ENCODE measurements around the gene PIK3C2B.
A peak's percentile ranks its signal among the peaks of the same experiment; 100 is the strongest.
"Not testable (repeated sequence)": the region's sequence is repeated elsewhere in the genome, so short reads cannot be mapped to it uniquely, and the experiment has no call there.

PIK3C2B gene, protein sequence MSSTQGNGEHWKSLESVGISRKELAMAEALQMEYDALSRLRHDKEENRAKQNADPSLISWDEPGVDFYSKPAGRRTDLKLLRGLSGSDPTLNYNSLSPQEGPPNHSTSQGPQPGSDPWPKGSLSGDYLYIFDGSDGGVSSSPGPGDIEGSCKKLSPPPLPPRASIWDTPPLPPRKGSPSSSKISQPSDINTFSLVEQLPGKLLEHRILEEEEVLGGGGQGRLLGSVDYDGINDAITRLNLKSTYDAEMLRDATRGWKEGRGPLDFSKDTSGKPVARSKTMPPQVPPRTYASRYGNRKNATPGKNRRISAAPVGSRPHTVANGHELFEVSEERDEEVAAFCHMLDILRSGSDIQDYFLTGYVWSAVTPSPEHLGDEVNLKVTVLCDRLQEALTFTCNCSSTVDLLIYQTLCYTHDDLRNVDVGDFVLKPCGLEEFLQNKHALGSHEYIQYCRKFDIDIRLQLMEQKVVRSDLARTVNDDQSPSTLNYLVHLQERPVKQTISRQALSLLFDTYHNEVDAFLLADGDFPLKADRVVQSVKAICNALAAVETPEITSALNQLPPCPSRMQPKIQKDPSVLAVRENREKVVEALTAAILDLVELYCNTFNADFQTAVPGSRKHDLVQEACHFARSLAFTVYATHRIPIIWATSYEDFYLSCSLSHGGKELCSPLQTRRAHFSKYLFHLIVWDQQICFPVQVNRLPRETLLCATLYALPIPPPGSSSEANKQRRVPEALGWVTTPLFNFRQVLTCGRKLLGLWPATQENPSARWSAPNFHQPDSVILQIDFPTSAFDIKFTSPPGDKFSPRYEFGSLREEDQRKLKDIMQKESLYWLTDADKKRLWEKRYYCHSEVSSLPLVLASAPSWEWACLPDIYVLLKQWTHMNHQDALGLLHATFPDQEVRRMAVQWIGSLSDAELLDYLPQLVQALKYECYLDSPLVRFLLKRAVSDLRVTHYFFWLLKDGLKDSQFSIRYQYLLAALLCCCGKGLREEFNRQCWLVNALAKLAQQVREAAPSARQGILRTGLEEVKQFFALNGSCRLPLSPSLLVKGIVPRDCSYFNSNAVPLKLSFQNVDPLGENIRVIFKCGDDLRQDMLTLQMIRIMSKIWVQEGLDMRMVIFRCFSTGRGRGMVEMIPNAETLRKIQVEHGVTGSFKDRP (N-terminal part only)

DNA sequence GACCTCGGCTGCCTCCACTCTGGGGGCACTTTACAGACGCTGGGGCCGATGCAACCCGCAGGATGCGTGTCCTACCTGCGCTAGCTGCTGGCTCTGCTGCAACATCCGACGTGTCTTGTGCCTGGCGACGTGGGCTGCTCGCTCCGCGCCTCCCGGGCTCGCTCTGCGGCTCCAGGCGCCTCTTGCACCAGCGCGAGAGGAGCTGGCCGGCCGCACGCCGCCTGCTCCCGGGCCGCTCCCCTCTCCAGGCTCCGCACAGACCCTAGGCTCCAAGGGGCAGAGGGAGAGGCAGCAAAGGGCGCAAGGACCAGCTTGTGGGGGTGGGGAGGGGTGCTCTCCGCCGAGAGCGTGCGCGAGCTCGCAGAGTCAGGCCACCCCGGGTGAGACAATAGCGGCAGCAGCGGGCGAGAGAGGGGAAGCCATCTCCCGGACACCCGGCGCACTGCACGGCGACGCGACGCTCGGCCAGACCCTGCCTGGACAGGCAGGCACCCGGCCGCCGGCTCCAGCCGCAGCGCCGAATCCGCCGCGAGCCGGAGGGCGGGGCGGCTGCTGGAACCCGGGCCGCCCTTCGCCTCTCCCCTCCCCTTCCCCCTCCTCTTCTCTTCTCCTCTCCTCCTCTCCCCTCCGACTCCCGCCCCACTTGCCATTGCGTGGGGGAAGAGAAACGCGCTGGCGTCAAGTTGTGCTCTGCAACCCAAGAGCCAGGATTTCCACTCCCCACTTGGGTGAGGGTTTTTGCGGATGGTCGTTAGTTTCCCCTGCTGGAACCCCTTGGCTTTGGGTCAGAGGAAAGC, at the start of gene PIK3C2B:
Gene PIK3C2B (minus strand): TSS at position 525 of the 797 bp plus-strand sequence. CDS start 25,003 bp downstream, outside the sequence.
- peak; percentile 94 for DNase-seq (ENCODE audit: low spot score)

DNA sequence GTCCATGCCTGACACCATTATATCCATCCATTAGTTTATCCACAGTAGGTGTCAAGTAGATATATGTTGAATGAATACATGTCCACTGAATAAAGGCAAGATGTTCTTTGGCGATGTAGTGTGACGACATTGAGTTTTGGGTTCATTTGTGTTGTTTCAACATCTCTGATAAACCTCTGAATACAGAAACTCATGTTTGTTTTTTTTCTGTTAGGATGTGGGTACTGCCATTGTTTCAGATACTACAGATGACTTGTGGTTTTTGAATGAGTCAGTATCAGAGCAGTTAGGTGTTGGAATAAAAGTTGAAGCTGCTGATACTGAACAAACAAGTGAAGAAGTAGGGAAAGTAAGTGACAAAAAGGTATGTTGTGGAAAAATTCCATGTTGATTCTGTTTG, 49.7 kb upstream of the PIK3C2B start:
- no peak for DNase-seq (ENCODE audit: low spot score)

DNA sequence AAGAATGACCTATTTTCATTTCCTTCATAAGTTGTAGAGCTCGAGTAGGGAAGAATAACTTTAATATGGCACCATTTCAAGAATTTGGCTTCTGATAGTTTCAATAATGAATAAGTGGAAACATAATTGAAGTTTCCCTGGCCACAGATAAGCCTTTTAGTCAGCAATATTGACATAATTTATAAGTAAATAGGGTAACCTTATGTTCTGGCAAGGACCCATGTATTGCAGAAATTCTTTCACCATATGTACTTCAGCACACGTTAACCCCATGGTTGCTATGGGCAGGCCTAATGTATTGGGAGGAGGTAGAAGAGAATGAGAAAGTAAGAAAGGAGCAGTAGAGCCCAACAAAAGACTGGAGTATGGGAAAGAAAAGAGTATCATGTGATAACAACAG, 47.0 kb upstream of the PIK3C2B start:
- DNase-seq (ENCODE audit: low spot score), result no peak

DNA sequence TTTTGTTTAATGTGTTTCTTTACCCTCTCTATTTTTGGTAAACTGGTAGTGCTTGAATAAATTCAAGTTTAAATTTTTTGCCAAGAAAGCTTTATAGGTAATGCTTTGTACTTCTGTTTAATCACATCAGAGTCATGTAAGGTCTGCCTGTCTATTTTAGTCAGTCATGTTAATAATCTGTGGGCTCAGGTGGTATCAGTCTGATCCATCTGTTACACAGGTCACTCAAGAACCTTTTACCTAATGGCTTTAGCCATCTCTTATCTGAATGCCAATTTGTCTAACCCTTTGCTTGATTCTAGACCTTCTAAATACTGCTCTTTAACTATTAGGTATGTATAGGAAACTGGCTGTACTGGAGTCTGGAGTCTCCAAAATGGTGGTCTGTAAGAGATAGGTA, 38.2 kb upstream of the PIK3C2B start:
- DNase-seq (ENCODE audit: low spot score), result no peak

DNA sequence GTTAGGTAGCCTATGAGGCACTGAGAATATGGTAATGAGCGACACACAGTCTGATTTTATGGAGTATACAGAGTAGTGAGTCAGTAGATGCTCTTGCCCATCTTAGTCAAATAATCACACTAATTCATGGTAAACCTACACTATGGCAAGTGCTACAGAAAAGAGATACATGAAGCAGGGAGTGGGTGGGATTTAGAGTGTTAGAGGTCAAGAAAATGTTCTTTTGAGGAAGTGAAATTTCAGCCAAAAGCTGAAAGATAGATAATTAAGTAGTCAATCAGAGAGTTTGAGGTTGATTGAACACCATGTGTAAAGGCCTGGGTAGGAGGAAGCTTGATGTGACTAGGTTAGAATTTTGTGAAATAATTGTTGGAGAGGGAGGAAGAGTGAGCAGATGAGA, 36.3 kb upstream of the PIK3C2B start:
- DNase-seq (ENCODE audit: low spot score), result no peak

DNA sequence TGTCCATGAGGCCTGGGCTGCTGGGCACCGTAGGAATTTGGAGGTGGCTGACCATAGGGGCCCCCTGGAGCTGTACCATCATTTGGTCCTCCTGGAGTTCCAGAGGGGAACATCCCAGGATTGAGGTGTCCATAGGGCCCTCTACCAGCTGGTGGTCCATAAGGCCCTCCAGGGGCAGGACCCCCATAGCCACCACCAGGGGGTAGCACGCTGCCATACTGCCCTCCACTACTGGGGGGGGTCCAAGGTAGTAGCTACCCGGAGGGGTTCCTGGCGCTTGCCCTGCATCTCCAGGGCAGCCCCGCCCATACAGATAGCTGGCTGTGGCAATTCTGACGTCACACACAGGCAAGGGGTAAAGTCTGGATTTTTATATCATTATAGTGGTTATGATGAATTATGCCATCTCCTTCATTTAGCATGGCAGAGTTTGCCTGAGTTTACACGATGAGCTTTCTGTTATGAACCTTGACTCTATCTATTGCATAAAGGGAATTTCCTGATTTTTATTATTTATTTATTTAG, 34.8 kb upstream of the PIK3C2B start:
- no peak for DNase-seq (ENCODE audit: low spot score)

DNA sequence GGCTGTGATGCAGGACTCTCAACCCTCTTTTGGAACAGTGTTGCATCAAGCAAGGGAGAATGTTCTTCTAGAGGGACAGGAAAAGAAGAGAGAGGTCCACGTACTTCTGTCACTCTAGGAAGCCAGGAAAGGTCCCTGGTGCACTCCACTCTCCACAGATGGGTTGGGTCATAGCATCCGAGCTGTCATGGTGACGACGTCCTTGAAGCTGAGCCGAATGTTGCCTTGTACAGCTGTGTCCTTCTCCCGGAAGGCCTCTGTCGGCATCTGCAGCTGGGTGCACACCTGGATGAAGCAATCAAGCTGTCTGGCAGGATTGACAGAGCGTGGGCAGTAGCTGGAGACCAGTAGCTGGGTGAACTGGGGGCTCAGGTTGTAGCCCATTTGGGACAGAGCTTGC, 34.1 kb upstream of the PIK3C2B start:
- no peak for DNase-seq (ENCODE audit: low spot score)

DNA sequence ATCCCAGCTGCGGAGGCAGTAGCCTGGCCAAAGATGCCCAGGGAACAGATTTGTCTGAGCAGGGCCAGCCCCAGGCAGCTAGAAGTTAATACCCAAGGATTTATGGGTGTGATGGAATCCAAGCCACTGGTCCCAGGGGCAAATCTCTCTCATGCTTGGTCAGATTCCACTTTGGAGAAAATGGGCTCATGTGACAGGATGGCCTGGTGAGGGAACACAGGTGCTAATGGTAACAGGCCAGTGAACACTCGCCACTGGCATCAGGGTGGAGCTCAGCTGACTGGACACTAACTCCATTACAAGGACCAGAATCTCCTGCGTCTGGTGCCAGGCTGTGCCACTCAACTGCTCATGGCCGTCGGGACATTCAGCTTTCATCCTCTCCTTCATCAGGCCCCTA, 33.6 kb upstream of the PIK3C2B start:
- DNase-seq (ENCODE audit: low spot score), result no peak

DNA sequence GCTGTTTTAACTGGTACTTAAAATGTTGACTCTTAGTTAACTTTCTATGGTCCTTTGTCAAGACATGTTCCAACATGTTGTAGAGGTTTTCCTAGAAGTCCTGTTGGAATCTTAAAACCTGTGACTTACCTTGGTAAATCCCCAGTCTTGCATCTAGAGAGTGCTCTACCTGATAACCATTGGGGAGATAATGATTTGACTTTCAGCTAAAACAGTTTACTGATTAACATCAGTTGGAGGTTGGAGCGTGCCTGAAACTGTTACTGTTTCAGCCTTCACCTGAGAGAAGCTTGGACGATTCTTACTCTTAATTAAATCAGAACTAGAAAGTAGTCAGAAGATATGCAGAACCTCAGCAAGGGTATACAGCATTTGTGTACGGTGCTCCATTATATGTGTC, 30.4 kb upstream of the PIK3C2B start:
- no peak for DNase-seq (ENCODE audit: low spot score)

DNA sequence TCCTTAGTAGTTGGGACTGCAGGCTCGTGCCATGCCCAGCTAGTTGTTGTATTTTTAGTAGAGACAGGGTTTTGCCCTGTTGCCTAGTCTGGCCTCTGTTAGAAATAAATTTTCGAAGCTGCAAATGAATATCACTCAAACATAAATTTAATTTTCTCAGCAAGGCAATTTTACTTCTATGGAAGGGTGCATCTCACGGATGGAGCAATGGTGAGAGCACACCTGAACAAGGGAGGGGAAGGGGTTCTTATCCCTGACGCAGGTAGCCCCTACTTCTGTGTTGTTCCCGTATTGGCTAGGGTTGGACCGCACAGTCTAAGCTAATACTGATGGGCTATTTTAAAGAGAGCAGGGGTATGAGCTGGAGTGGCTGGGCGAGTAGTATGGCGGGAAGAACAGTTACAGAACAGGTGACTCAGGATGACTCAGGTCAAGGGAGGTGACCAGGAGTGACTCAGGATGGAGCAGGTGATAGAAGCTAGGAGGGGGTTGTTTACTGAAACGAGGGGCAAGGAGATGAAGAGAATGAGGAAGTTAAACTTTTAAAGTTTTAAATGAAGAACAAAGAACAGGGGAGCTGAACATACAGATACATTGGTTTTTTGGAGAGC, 29.1 kb upstream of the PIK3C2B start:
- DNase-seq (ENCODE audit: low spot score), result no peak

DNA sequence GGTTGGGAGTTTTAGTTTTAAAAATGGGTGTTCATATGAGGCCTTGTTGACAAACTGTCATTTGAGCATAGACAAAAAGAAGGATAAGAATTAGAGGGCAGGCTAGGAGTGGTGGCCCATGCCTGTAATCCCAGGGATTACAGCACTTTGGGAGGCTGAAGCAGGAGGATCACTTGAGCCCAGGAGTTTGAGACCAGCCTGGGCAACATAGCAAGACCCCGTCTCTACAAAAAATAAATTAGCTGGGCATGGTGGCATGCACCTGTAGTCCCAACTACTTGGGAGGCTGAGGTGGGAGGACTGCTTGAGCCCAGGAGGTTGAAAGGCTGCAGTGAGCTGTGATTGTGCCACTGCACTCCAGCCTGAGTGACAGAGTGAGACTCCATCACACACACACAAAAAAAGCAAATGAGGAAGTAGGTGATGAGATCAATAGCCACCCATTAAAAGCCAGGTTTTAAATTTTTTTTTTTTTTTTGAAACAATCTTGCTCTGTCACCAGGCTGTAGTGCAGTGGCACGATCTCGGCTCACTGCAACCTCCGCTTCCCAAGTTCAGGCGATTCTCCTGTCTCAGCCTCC, 27.4 kb upstream of the PIK3C2B start:
- not testable (repeated sequence) for DNase-seq (ENCODE audit: low spot score)

DNA sequence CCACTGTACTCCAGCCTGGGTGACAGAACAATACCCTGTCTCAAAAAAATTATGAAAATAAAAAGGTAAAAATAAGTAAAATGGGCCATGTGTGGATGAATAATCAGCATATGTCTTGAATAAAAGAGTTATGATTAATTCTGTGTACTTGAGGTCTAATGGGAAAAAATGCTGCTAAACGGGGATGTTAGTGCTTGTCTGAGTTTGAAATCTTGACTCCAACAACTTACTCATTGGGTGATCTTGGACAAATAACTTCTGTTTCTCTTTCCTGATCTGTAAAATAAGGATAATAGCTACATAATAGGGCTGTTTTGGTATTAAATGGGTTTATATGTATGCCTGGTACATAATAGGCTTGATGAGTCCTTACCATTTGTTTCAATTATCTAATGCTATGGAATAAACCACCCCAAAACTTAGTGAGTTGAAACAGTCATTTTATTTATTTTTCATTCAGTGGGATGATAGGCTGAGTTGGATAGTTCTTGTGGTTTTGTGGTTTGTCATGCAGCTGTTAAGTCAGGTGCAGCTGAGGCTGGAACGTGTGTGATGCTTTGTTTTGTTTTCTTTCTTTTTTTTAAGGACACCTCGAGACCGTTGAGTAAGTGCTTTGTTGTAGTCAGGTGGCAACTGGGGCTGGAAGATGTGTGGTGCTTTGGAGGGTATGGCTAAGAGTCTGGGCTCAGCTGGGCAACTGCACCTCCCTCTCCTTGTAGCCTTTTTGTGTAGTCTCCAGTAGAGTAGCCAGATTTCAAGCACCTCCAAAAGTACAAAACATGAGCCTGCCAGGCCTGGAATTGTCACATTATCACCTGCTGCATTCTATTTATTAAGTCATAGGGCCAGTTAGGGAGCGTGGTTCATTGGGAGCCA, 26.5 kb upstream of the PIK3C2B start:
- peak; percentile 17 for DNase-seq (ENCODE audit: low spot score)

DNA sequence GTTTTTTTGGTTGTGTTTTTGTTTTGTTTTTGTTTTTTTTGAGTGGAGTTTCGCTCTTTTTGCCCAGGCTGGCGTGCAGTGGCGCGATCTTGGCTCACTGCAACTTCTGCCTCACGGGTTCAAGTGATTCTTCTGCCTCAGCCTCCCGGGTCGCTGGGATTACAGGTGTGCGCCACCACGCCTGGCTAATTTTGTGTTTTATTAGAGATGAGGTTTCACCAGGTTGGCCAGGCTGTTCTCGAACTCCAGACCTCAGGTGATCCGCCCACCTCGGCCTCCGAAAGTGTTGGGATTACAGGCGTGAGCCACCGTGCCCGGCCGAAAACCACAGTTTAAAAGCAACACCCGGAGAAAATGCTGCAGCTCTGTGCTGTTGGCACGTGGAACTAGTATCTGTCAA, 22.8 kb upstream of the PIK3C2B start:
- DNase-seq (ENCODE audit: low spot score), result not testable (repeated sequence)

DNA sequence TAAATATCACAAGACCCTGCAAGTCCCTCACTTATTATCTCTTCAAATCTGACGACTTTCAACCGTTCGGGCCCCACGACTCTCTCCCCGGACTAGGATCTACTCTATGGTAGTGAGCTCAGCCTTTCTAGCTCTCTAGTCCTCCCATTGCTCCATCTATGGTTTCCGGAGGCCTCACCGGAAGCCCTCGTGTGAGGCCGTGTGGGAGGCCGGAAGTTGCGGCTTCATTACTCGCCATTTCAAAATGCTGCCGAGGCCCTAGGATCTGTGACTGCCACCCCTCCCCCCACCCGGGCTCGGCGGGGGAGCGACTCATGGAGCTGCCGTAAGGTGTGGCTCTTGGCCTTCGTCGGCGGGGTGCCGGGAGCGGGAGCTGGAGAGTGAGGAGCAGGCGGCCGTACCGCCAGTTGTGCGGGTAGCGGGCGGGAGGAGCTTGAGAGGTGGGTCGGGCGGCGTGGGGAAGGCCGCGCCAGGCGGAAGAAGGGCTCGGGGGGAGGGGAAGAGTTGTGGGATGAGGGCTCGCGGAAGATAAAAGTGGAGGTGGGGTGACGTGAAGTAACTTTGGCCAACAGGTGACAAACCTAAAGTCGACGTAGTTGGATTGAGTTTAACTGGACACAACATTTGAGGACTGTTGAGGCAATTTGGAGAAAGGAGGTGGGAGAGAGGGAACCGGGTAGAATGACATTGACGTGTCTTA, 21.7 kb upstream of the PIK3C2B start, which contains the start of gene MDM4:
Gene MDM4 (plus strand): TSS at position 227 of the 700 bp plus-strand sequence. CDS start 9,113 bp downstream, outside the sequence.
- DNase-seq (ENCODE audit: low spot score), result peak; percentile 95

DNA sequence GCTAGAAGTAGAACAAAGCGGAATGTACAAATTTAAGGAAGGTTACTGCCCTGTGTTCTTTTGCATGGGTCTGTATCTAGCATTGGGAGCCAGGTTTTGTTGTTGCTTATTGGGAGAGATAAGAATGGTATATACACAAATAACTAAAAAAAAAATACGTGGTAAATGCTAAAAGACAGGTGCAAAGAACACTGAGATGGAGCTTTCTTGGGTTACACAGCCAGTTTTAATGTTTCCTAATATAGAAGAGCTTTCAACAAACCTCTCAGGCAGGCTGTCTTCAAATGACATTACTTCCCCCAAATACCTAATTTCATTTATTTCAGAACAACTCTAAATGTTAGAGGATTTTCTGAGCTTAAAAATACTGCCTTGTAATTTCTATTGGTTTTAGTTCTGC, 20.2 kb upstream of the PIK3C2B start:
- no peak for DNase-seq (ENCODE audit: low spot score)

DNA sequence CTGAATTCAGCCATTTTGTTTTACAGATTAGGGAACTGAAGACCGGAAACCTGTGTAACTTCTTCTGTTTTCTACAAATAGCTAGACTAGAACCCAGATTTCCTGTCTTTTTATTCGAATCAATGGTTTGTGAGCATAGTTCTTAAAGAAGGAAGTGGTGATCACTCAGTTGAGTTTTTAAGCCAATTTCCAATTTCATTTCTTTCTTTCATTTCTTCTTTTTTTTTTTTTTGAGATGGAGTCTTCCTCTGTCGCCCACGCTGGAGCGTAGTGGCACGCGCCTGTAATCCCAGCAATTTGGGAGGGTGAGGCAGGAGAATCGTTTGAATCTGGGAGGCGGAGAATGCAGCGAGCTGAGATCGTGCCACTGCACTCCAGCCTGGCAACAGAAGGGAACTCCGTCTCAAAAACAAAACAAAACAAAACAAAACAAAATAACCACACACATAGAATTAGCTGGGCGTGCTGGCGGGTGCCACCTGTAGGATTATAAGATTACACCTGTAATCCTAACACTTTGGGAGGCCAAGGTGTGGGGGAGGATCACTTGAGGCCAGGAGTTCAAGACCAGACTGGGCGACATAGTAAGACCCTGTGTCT, 18.6 kb upstream of the PIK3C2B start:
- DNase-seq (ENCODE audit: low spot score), result no peak

DNA sequence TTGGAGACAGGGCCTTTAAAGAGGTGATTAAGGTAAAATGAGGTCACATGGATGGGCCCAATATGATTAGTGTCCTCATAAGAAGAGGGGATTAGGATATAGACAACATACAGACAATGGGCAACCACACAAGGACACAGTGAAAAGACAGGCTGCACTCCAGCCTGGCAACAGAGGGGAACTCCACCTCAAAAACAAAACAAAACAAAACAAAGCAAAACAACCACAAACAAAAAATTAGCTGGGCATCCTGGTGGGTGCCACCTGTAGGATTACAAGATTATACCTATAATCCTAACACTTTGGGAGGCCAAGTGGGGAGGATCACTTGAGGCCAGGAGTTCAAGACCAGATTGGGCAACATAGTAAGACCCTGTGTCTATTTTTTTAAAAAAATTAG, 16.8 kb upstream of the PIK3C2B start:
- no peak for DNase-seq (ENCODE audit: low spot score)

DNA sequence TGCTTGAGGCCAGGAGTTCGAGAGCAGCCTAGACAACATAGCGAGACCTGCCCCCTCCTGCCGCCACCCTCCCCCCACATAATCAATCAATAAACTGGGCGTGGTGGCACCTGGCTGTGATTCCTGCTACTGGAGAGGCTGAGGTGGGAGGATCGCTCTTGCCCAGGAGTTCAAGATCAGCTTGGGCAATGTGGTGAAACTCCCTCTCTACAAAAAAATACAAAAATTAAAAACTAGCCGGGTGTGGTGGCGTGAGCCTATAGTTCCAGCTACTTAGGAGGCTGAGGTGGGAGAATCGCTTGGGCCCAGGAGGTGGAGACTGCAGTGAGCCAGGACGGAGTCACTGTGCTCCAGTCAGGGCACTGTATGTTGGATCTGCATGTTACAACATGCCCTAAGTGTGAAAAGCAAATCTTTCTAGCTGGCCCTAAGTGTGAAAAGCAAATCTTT, 14.6 kb upstream of the PIK3C2B start:
- no peak for DNase-seq (ENCODE audit: low spot score)

All from GM03348 (cell line).